Transverse colon (tissue), 3 donors: Measurements from ENCODE around the gene THRA.

ENCODE experiments used
- CTCF ChIP-seq, 5 experiments: fragments of 200-600 bp in 3 of 5; fragments of 450-650 bp in 2 of 5; sonication (generic) in 3 of 5; IDR thresholded peaks; 1 replicate in 2 of 5; 2 replicates in 3 of 5; pipeline ENCODE4 v1.5.1; 2016 to 2017; ENCODE audit warnings: antibody characterized with exemption in 5 of 5, inconsistent platforms in 3 of 5, mild to moderate bottlenecking in 2 of 5, moderate library complexity in 1 of 5
- POLR2A ChIP-seq: fragments of 450-650 bp; IDR thresholded peaks from one replicate; pipeline ENCODE4 v1.6.1; 2016; ENCODE audit warnings: antibody characterized with exemption, mild to moderate bottlenecking, moderate library complexity

GRCh38 chr17:40113110-40113906 lies 50.5 kb downstream of the THRA start:
- TF ChIP-seq CTCF (IDR thresholded peaks at IDR 0.05) (peak; percentile 80 to 98 (median 83)), POLR2A (peak; percentile 66)
